IPS DF 19.7 (cell line): ENCODE results near the gene OR52B6.
"Not testable (repeated sequence)": the region's sequence is repeated elsewhere in the genome, so short reads cannot be mapped to it uniquely, and the experiment has no call there.

Experiments
- DNase-seq: peaks from one replicate; pipeline ENCODE4 v3.0.0-alpha.2; 2013; ENCODE audit warnings: low read depth, low spot score

The OR52B6 gene, protein sequence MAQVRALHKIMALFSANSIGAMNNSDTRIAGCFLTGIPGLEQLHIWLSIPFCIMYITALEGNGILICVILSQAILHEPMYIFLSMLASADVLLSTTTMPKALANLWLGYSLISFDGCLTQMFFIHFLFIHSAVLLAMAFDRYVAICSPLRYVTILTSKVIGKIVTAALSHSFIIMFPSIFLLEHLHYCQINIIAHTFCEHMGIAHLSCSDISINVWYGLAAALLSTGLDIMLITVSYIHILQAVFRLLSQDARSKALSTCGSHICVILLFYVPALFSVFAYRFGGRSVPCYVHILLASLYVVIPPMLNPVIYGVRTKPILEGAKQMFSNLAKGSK

DNA sequence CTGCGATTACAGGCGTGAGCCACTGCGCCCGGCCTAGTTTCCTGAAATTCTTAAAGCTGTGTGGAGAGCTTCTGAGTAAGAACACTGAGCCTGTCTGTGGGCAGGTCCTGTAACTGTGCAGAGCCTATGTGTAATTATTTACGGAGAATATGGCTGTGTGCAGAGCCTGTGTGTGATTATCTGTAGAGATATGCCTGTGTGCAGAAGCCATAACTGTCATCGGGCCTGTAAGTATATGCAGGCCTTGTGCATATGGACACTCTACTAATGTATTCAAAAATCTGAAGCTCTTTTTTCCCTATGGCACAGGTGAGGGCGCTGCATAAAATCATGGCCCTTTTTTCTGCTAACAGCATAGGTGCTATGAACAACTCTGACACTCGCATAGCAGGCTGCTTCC is at the start of gene OR52B6:
Gene OR52B6 (plus strand): TSS at position 301 of the 400 bp plus-strand sequence. CDS start 0 bp downstream, at position 301.
- DNase-seq, result no peak

DNA sequence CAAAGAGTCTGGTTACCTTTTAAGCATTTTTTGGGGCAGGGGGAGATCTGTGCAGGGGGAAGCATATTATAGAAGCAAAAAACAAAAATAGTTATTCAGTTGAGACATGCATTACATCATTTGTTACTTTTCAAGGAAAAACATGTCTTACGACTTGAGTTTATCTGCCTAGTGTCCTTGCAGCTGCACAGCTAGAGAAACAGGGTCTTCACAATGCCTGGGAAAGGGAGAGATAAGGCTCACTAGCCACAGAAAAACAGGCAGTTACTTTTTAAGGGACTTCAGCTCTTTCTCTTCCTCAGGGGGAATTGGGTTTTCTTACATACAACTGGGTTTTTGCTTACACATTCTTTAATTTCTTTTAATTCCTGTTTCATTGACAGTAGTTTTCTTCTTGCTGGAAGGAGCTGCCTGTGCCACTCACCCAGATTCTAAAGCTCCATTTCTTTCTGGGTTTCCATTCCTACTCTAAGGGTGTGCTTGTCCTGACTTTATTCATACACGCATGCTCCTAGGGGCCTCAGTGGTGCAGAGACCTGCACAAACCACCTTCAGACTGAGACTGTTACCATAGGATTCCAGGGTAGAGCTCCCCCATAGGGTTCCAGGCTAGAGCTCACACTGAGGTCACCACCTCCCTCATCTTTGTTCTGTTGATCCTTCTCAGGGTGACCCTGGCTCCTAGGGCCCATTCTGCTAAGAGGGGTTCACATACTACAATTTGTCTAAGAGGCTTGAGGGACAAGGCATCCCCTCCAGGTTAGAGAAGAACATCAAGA is 49.4 kb upstream of the OR52B6 start:
- DNase-seq, result no peak

DNA sequence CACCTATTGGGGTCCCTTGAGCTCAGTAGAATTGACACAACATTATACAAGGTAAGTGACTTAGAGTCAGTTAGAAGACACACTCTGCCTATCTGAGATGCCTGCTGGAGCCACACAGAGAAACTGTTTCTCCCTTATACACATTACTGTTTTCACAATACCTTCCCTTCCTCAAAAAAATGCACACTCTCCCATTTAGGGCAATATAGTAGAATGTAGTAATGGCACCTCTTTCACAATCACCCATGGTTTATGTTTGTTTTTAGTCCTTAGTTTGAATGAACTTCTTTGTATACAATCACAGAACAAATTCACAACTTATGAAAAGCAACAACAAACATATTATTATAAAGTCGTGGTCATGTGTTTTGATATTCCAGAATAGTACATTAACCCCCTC is 46.6 kb upstream of the OR52B6 start:
- no peak for DNase-seq

- DNase-seq, result no peak
Observed at GRCh38 chr11:5536482-5536881, 44.2 kb upstream of the OR52B6 start.

- no peak for DNase-seq
Observed at GRCh38 chr11:5541427-5541826, 39.2 kb upstream of the OR52B6 start.

GRCh38 chr11:5546457-5546856 is 34.2 kb upstream of the OR52B6 start:
- DNase-seq, result no peak

DNA sequence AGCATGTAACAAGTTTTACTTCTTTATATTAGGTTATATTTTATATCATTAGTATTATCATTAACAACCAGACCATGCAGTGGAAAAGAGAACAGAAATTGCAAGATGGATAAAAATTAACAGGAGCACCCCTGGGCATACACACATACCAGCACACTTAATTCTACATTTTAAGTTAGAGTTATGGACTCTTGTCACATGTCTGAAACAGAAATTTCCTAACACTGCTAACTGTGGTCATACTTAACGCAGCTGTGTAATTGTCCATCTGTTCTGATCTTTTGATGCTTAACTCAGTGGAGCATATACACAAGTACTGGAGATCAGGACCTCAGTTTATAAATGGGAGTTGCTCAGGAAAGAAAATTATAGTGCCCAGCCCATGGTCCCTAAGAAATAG is 32.7 kb upstream of the OR52B6 start:
- DNase-seq, result no peak

DNA sequence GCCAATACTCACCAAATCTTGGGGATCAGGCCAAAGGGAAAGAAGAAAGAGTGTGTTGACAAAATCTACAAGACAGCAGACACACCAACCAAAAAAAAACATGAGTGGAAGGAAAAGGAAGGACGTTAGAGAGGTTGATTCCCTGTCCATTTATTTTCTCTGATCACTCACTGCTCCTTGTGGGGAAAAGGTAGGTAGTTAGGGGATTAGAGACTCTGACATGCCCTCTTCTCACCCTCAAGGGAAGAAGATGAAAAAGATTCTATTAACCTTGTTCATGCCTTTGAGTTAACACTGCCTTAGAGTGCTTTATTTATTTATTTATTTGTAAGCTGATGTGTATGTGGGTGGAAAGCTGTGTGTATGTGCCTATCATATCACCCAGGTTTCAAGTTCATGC is 32.2 kb upstream of the OR52B6 start, which contains the start of gene OR52H1:
Gene OR52H1 (minus strand): TSS at position 101 of the 400 bp plus-strand sequence. CDS start 3,035 bp downstream, outside the sequence.
- no peak for DNase-seq

DNA sequence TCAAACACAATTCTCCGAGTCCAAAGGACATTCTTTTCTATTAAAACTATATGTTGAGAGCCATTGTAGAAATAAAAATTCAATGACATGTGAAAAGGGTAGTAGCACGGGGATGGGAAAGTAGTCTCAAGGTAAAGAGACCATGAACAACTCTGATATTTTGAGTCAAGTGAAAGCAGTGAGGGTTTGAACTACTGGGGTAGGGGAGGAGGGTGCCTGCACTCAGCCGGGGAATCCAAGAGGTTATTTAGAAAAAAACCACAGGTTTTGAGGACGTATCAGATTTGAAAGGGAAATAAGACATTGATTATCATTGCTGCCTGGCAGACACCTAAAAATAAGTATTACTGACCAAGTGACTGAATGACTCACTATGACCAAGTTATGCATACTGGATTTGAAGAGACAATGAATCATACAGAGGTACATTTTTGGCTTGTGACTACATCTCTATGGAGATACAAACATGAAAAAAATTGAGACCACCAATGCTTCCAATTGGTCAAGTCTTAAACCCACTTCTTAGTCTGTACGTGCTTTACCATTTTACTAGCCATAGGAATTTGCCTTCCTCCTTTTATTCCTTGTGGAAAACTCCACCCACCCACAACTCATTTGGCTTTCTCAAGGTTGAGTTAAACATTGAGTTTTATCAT is 30.1 kb upstream of the OR52B6 start:
- DNase-seq, result no peak

- no peak for DNase-seq
Observed at GRCh38 chr11:5553343-5553742, 27.3 kb upstream of the OR52B6 start.

- DNase-seq, result no peak
Observed at GRCh38 chr11:5556596-5557188, 24.0 kb upstream of the OR52B6 start.

- no peak for DNase-seq
Observed at GRCh38 chr11:5557751-5558150, 22.9 kb upstream of the OR52B6 start.

GRCh38 chr11:5564259-5565019 is 16.2 kb upstream of the OR52B6 start:
- no peak for DNase-seq

GRCh38 chr11:5574654-5575053 is 6.0 kb upstream of the OR52B6 start:
- DNase-seq, result no peak

DNA sequence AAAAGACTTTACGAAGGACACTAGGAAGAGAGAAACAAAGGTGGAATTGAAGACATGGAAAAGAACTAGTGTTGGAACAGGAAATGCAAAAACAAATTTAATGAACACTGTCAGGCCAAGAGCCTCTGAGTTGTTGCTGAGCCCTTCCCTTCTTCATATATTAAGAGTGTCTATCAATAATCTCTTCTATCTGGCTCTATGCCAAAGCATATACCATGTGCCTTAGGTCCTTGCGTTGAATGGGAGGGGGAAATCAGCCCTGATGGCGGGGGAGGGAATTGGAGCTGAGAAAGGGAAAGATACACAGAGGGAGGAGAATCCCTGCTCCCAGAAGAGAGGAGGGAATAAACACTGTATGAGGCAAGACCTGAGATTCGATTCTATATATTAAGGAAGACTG is 5.5 kb upstream of the OR52B6 start:
- no peak for DNase-seq

GRCh38 chr11:5577101-5577500 is 3.6 kb upstream of the OR52B6 start:
- no peak for DNase-seq

DNA sequence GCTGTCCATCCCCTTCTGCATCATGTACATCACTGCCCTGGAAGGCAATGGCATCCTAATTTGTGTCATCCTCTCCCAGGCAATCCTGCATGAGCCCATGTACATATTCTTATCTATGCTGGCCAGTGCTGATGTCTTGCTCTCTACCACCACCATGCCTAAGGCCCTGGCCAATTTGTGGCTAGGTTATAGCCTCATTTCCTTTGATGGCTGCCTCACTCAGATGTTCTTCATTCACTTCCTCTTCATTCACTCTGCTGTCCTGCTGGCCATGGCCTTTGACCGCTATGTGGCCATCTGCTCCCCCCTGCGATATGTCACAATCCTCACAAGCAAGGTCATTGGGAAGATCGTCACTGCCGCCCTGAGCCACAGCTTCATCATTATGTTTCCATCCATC is 337 bp downstream of the OR52B6 start:
- no peak for DNase-seq

DNA sequence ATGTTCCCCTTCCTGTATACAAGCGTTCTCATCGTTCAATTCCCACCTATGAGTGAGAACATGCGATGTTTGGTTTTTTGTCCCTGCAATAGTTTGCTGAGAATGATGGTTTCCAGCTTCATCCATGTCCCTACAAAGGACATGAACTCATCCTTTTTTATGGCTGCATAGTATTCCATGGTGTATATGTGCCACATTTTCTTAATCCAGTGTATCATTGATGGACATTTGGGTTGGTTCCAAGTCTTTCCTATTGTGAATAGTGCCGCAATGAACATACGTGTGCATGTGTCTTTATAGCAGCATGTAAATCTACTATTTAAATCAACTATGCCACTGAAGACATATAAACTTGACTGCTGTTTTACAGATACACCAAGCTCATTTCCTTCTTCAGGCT is 3.8 kb downstream of the OR52B6 start:
- not testable (repeated sequence) for DNase-seq

DNA sequence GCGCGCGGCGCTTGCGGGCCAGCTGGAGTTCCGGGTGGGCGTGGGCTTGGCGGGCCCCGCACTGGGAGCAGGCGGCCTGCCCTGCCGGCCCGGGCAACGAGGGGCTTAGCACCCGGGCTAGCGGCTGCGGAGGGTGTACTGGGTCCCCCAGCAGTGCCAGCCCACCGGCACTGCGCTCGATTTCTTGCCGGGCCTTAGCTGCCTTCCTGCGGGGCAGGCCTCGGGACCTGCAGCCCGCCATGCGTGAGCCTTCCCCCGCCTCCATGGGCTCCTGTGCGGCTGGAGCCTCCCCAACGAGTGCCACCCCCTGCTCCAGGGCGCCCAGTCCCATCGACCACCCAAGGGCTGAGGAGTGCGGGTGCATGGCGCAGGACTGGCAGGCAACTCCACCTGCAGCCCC is 9.2 kb downstream of the OR52B6 start:
- not testable (repeated sequence) for DNase-seq

- no peak for DNase-seq
Observed at GRCh38 chr11:5591613-5592012, 10.9 kb downstream of the OR52B6 start.

- DNase-seq, result no peak
Observed at GRCh38 chr11:5592615-5593014, 11.9 kb downstream of the OR52B6 start.
